Large intestine (tissue), 3 donors: Measurements from ENCODE around the gene CELA3B. TPM values are rescaled to one million over a fixed set of nuclear protein-coding genes. Genes with fewer than 3 reads are reported as not detected.

Experiments used
- DNase-seq, 2 donors: peaks; one replicate each; pipeline versions ENCODE4 v3.0.0 to v3.0.0-alpha.2; 2013
- H3K27ac ChIP-seq: one replicate; pipeline ENCODE4 v1.5.1; 2013; ENCODE audit warnings: low read length
- H3K27me3 ChIP-seq: 2 replicates; pipeline ENCODE4 v1.6.1; 2013; ENCODE audit warnings: low read length; ENCODE audit not compliant: control insufficient read depth, insufficient read depth
- H3K36me3 ChIP-seq: 2 replicates; pipeline ENCODE4 v1.6.1; 2013; ENCODE audit warnings: low read length; ENCODE audit not compliant: control insufficient read depth, insufficient read depth
- H3K4me1 ChIP-seq: one replicate; pipeline ENCODE4 v1.6.1; 2013; ENCODE audit warnings: low read length; ENCODE audit not compliant: control insufficient read depth, insufficient read depth
- H3K4me3 ChIP-seq: one replicate; pipeline ENCODE4 v1.5.1; 2013; ENCODE audit warnings: low read length
- H3K9me3 ChIP-seq: one replicate; pipeline ENCODE4 v1.6.1; 2013; ENCODE audit warnings: mild to moderate bottlenecking, low read depth, low read length, moderate library complexity; ENCODE audit not compliant: control insufficient read depth
- WGBS: methylation state at CpG from one replicate; pipeline ENCODE4 v1.1.5; 2013; ENCODE audit warnings: low lambda C conversion rate; ENCODE audit not compliant: insufficient coverage; 5-methylcytosine and 5-hydroxymethylcytosine counted together
- polyA plus RNA-seq: library from polyadenylated mRNA; unstranded; fragments of 120-200 nt; gene quantifications from one replicate; pipeline ENCODE4 v1.2.1, GENCODE V29; 2013

The CELA3B gene
- polyA plus RNA-seq, 1 donor, result 0.21 TPM

DNA sequence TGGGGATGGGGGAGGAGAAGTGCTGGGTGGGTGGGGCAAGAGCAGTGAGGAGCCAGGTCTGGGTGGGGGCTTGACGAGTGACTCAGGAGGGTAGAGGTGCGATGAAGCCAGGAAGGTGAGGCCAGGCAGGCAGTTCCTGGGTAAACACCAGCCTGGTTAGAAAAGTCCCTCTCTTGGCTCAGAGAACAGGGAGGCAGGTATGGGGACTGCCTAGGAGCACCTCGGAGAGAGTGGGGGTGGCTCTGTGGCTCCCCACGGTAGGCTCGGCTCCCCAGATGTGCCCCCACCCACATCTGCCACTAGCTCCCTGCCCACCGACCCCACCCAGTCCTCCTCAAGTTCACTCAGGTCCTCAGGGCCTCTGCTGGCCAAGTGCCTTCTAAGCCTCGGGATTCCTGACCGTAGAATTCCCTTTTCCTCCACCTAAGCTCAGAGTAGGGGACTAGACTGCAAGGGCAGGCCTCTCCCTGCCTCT, 40.9 kb upstream of the CELA3B start:
- Histone ChIP-seq H3K36me3 (no peaks in the 10 kb centered on the region), H3K4me1 (peaks cover 71% of the 10 kb centered on the region), H3K9me3 (no peaks in the 10 kb centered on the region), H3K4me3 (peak overlapping the region; percentile 83), H3K27ac (peak overlapping the region; percentile 75), H3K27me3 (no peaks in the 10 kb centered on the region)
- no CpG with 5 or more reads among the region's 8 CpGs for WGBS
- peak in 1 of 2 donors; percentile 63 for DNase-seq

DNA sequence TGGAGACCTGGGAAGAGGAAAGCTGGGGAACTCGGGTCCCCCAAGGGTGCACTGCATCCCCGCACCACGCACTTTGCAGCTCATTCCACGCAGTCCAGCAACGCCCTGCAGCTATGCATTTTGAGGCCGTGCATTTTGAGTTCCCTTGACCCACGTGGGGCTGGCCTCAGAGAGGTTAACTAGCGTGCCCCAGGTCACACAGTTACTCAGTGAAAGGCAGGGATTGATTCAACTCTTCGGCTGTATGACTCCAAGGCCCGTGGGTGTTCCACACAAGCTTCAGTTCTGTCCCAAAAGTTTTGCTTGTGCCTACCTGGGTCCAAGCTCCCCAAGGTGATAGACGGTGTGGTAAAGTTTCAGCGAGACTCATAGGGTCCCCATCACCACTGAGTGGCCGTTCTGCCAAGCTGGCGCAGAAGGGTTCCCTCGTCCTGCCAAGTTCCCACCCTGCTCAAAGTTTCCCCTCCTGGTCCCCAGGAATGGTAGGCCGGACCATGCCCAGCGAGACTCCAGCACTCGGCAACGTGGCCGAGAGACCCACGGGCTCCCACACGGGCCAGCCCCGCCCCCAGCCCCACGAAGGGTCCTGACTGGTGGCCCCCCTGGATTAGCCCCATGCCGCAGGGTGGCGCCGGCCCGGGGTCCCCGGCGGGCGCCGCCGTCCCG, 40.3 kb upstream of the CELA3B start:
- Histone ChIP-seq H3K4me1 (peaks cover 65% of the 10 kb centered on the region), H3K9me3 (no peaks in the 10 kb centered on the region), H3K27ac (peak overlapping the region; percentile 75), H3K4me3 (peak overlapping the region; percentile 83), H3K27me3 (no peaks in the 10 kb centered on the region), H3K36me3 (no peaks in the 10 kb centered on the region)
- DNase-seq, result peak in 1 of 2 donors; percentile 52
- no CpG with 5 or more reads among the region's 34 CpGs for WGBS

DNA sequence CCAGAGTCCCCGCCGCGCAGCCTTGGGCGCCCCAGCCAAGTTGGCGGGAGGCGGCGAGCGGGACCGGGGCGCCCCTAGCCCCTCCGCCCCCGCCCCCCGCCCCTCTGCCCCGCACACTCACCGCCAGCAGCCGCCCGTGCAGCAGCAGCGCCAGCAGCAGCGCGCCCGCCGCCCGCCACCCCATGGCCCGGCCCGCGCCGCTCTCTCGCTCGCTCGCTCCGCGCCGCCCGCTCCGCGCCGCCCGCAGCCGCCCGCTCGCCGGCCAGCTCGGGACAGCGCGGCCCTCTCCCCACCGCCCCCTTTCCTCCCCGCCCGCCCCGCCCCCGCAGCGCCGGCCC, 39.8 kb upstream of the CELA3B start, which contains the start of gene HSPG2:
Gene HSPG2, minus strand, starts transcription at position 277 of the 338 bp plus-strand sequence. Its CDS starts 93 bp downstream, at position 184.
- peak within 1 kb of the TSS; percentile 83 for H3K4me3 ChIP-seq
- H3K9me3 ChIP-seq, result no peaks in the 10 kb centered on the region
- WGBS, result no CpG with 5 or more reads among the region's 52 CpGs
- DNase-seq, result no peak
- no peaks in the 10 kb centered on the region for H3K27me3 ChIP-seq
- no peaks in the 10 kb centered on the region for H3K36me3 ChIP-seq
- peak within 1 kb of the TSS; percentile 75 for H3K27ac ChIP-seq
- H3K4me1 ChIP-seq, result peaks cover 60% of the 10 kb centered on the region

DNA sequence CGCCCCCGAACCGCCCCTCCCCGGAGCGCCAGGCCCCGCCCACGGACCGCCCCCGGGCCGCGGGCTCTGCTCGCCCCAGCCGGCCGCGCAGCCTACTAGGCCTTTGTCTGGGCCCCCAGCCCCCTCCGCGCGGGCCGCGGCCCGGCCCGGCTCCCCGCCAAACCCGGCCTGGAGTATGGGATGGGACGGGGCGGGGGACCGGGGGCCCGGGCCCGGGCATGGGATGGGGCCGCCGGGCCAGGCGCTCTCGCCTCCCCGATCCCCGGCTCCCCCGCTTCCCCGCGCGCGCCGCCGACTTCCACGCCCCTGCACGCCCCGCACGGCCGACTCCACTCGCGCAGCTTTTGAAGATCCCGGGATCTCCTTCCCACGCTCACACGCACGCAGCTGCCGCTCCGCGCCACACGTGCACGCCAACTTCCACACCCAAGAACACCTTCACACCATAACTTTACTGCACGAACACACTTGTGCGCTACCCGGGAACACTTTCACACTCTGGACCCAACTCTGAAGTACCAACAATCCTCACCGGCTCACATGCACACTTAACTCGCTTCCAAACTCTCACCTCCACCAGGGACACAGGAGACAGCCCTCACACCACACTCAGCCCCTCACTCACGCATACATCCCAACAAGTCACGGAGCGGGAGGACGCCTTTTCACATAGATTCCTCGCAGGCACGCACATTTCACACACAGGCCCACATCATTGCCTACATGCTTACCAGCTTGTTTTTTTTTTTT, 39.3 kb upstream of the CELA3B start:
- peak overlapping the region; percentile 71 for H3K27ac ChIP-seq
- WGBS, result no CpG with 5 or more reads among the region's 69 CpGs
- peaks cover 55% of the 10 kb centered on the region for H3K4me1 ChIP-seq
- H3K36me3 ChIP-seq, result no peaks in the 10 kb centered on the region
- DNase-seq, result peak; percentile 76 to 91
- peak overlapping the region; percentile 50 for H3K4me3 ChIP-seq
- H3K9me3 ChIP-seq, result no peaks in the 10 kb centered on the region
- no peaks in the 10 kb centered on the region for H3K27me3 ChIP-seq

DNA sequence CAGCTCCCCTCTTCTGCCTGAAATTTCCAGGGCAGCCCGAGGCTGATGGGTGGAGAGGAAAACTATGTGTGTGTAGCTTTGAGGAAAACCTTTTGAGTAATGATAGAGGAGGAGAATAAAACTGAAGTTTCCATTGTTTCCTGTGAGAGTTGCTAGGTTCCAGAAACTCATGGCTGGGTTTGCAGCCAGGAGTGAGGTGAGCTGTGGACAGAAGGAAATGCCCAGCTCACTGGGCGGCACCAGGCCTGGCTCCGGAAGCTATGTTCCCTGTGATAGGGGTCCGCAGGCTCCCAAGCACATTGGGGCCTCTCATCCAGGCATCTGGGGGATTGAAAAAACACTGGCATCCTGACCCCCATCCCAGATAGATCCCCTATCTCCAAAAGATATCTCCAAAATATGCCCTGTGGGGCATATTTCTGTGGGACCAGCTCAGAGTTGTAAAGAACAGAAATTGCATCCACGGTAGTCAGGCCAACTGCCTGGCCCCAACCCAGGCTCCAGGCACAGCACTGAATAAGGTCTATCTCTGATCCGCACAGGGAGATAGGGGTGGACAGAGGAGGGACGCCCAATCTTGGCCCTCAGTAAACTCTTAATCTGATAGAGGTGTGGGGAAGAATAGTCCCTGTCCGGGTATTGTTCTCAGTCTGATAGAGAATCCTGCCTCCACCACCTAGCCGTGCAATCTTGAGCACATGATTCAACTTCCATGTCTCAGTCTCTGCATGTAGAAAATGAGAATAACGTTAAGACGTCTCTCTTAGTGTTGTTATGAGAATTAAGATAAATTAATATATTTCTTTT, 37.9 kb upstream of the CELA3B start:
- H3K27ac ChIP-seq, result peak overlapping the region; percentile 44
- no peak overlapping the region for H3K4me3 ChIP-seq
- no CpG with 5 or more reads among the region's 11 CpGs for WGBS
- H3K9me3 ChIP-seq, result no peaks in the 10 kb centered on the region
- H3K36me3 ChIP-seq, result no peaks in the 10 kb centered on the region
- no peak for DNase-seq
- peaks cover 44% of the 10 kb centered on the region for H3K4me1 ChIP-seq
- H3K27me3 ChIP-seq, result no peaks in the 10 kb centered on the region

DNA sequence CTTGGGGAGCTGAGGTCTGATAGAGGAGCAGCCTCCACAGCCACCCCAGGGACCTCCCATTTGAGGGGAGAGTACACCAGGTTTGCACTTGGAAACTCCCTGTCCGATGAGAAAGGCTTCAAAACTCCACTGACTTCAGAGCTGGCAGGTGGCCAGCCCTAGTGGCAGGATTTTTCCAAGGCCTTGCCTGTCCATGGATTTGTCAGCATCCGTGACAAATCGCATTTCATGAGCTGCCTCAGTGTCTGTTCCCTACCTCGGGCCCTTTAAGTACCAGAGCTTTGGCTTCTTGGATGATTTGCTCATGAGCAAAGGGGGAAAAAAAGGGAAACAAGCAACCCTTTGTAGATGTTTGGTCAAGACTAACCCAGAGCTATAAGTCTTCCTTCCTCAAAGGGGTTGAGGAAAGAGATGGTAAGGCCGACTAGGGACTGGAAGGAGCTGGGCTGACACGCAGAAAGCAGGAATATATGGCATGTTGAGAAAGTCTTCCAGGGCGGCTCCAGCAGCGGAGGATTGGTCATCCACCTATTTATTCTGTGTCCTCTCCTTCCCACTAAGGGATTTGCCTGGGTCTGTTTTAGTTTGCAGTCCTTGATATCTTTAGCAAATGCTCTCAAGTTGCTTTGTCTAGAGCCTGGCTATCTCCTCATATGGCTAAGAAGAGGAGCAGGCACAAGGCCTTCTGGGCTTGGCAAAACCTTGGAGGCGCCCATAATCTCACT, 37.0 kb upstream of the CELA3B start:
- peak; percentile 72 to 76 for DNase-seq
- peak overlapping the region; percentile 44 for H3K27ac ChIP-seq
- peaks cover 38% of the 10 kb centered on the region for H3K4me1 ChIP-seq
- no peaks in the 10 kb centered on the region for H3K36me3 ChIP-seq
- H3K9me3 ChIP-seq, result no peaks in the 10 kb centered on the region
- WGBS, result no CpG with 5 or more reads among the region's 9 CpGs
- H3K4me3 ChIP-seq, result no peak overlapping the region
- no peaks in the 10 kb centered on the region for H3K27me3 ChIP-seq

DNA sequence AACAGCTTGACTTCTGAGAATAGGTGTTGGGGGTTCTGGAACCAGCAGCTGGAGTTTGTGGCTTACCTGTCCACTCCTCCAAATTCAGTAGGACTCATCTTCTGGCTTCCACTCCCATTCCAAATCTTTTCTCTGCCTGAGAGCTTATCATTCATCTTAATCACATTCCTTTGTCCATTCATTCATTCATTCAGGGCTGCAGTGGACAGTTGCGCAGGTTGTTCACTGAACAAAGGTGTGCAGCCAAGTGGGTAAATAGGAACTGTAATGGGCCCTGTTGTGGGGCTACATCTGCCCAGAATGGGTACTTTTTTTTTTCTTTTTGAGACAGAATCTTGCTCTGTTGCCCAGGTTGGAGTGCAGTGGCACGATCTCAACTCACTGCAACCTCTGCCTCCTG, 36.3 kb upstream of the CELA3B start:
- Histone ChIP-seq H3K4me3 (no peak overlapping the region), H3K9me3 (no peaks in the 10 kb centered on the region), H3K36me3 (no peaks in the 10 kb centered on the region), H3K27ac (peak overlapping the region; percentile 44), H3K27me3 (no peaks in the 10 kb centered on the region), H3K4me1 (peaks cover 32% of the 10 kb centered on the region)
- WGBS, result no CpG with 5 or more reads among the region's 2 CpGs
- no peak for DNase-seq

DNA sequence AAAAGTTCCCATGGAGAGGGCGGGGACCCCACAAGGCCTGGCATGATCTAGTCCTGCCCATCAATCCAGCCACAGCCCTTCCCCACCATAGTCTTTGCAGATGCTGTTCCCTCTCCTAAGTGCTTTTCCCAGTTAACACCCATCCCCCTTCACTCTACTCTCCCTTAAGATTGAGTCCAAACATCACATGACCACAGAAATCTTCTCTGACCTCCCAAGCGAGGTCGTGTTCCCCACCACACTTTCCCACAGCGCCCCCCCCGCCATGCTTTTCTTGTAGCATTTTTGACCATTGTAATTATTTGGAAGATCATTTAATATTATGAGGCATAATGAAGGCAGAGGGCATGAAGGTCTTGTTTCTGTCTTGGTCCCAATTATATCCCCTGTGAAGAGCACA, 35.5 kb upstream of the CELA3B start:
- Histone ChIP-seq H3K4me1 (peaks cover 23% of the 10 kb centered on the region), H3K27ac (no peak overlapping the region), H3K9me3 (no peaks in the 10 kb centered on the region), H3K36me3 (no peaks in the 10 kb centered on the region), H3K27me3 (no peaks in the 10 kb centered on the region), H3K4me3 (no peak overlapping the region)
- WGBS, result 85% methylated on average over 4 of the region's 5 CpGs
- no peak for DNase-seq

DNA sequence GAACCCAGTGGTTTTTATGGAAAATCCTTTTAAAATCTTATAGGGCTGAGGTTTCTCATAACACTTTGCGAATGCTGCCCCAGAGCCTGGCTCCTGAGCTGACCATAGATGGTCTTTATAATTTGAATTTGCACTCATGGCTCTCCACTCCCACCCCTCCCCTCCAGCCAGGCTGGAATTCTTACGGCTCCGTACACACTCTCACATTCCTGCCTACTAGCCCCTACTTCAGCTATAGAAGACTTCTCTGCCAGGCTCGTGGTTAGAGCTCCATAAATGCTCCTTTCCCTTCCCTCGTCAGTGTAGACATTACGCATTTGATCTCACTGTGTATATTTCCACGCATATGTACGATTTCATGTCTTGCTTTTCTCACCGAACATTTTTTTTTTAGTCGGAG, 34.4 kb upstream of the CELA3B start:
- no peak overlapping the region for H3K4me3 ChIP-seq
- no peaks in the 10 kb centered on the region for H3K36me3 ChIP-seq
- H3K27ac ChIP-seq, result no peak overlapping the region
- no peak for DNase-seq
- H3K27me3 ChIP-seq, result no peaks in the 10 kb centered on the region
- 92% methylated on average over 5 of the region's 10 CpGs for WGBS
- peaks cover 23% of the 10 kb centered on the region for H3K4me1 ChIP-seq
- no peaks in the 10 kb centered on the region for H3K9me3 ChIP-seq
